ENCODE results near the gene CCDC92.

Gene CCDC92

GRCh38 chr12:123889848-123890535, 82.6 kb downstream of the CCDC92 start:
- no peak overlapping the region for H3K9ac ChIP-seq (ENCODE audit: low read length)
- no peaks in the 10 kb centered on the region for H3K27me3 ChIP-seq (ENCODE audit: low read length)
- H3K79me2 ChIP-seq (ENCODE audit: insufficient read depth, low read length) = no peaks in the 10 kb centered on the region
- H3K27ac ChIP-seq (ENCODE audit: low read depth, low read length) = no peak overlapping the region
- no peak overlapping the region for H2AFZ ChIP-seq (ENCODE audit: low read depth, low read length, severe bottlenecking)
- no peaks in the 10 kb centered on the region for H3F3A ChIP-seq (ENCODE audit: insufficient read depth)
- no peaks in the 10 kb centered on the region for H3K36me3 ChIP-seq (ENCODE audit: low read length)
- no peaks in the 10 kb centered on the region for H3K9me3 ChIP-seq (ENCODE audit: insufficient read depth, low read length)
- TF ChIP-seq, protein P1, sequence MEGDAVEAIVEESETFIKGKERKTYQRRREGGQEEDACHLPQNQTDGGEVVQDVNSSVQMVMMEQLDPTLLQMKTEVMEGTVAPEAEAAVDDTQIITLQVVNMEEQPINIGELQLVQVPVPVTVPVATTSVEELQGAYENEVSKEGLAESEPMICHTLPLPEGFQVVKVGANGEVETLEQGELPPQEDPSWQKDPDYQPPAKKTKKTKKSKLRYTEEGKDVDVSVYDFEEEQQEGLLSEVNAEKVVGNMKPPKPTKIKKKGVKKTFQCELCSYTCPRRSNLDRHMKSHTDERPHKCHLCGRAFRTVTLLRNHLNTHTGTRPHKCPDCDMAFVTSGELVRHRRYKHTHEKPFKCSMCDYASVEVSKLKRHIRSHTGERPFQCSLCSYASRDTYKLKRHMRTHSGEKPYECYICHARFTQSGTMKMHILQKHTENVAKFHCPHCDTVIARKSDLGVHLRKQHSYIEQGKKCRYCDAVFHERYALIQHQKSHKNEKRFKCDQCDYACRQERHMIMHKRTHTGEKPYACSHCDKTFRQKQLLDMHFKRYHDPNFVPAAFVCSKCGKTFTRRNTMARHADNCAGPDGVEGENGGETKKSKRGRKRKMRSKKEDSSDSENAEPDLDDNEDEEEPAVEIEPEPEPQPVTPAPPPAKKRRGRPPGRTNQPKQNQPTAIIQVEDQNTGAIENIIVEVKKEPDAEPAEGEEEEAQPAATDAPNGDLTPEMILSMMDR (IDR thresholded peaks at IDR 0.05; ENCODE audit: insufficient read depth, low read length, poor library complexity, severe bottlenecking) = no peak
- TF ChIP-seq EZH2phosphoT487 (conservative IDR thresholded peaks at IDR 0.05; ENCODE audit: low read length) = no peak
- H4K20me1 ChIP-seq (ENCODE audit: low read depth, low read length) = no peaks in the 10 kb centered on the region
- H3K4me3 ChIP-seq (ENCODE audit: insufficient read depth, low read length, poor library complexity, severe bottlenecking) = no peak overlapping the region
- H3K4me2 ChIP-seq (ENCODE audit: low read depth, low read length, poor library complexity, severe bottlenecking) = no peak overlapping the region
- H3K9me2 ChIP-seq (replicated peaks; ENCODE audit: insufficient read depth, low read length) = no peaks in the 10 kb centered on the region

GRCh38 chr12:123888989-123889388, 83.6 kb downstream of the CCDC92 start:
- Histone ChIP-seq H3K36me3 (ENCODE audit: low read length) (no peaks in the 10 kb centered on the region), H3K27me3 (ENCODE audit: low read length) (no peaks in the 10 kb centered on the region), H3K4me2 (ENCODE audit: low read depth, low read length, poor library complexity, severe bottlenecking) (no peak overlapping the region), H3K9me2 (replicated peaks; ENCODE audit: insufficient read depth, low read length) (no peaks in the 10 kb centered on the region), H4K20me1 (ENCODE audit: low read depth, low read length) (no peaks in the 10 kb centered on the region), H3K9ac (ENCODE audit: low read length) (no peak overlapping the region), H2AFZ (ENCODE audit: low read depth, low read length, severe bottlenecking) (no peak overlapping the region), H3K9me3 (ENCODE audit: insufficient read depth, low read length) (no peaks in the 10 kb centered on the region), H3K27ac (ENCODE audit: low read depth, low read length) (no peak overlapping the region), H3K4me3 (ENCODE audit: insufficient read depth, low read length, poor library complexity, severe bottlenecking) (no peak overlapping the region), H3K79me2 (ENCODE audit: insufficient read depth, low read length) (no peaks in the 10 kb centered on the region), H3F3A (ENCODE audit: insufficient read depth) (no peaks in the 10 kb centered on the region)
- TF ChIP-seq, protein P1 (IDR thresholded peaks at IDR 0.05; ENCODE audit: insufficient read depth, low read length, poor library complexity, severe bottlenecking) = no peak

DNA sequence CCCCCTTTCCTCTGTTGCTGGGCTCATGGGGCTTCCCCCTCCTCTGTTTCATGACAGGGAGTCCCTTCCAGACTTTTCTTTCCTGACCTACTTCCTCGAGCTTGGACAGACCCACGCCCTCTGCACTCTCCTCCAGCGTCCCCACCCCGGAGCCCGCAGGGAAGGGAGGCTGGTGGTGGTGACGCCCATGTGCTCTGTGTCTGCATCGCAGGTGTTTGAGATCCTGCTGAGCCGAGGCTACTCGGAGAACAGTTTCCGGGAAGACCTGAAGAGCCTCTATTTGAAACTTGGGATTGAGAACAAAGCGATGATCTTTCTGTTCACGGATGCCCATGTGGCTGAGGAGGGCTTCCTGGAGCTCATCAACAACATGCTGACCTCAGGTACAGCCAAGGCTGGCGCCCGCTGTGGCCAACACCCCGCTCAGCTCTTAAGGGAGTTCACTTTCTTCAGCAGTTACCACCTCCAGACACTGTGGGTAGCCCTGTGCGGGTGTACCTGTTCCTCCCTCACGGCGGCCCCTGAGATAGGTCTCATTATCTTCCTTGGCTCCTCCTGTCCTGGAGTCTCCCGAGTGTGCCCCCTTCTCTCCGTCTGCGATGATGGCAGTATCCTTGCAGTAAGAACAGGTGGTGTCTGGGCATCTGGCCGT, 85.6 kb downstream of the CCDC92 start:
- Histone ChIP-seq H3K9ac (ENCODE audit: low read length) (no peak overlapping the region), H3K4me2 (ENCODE audit: low read depth, low read length, poor library complexity, severe bottlenecking) (no peak overlapping the region), H3K27me3 (ENCODE audit: low read length) (no peaks in the 10 kb centered on the region)

More for the DNA sequence above, 85.6 kb downstream of the CCDC92 start:
- Histone ChIP-seq H3K9me2 (replicated peaks; ENCODE audit: insufficient read depth, low read length) (no peaks in the 10 kb centered on the region), H3K9me3 (ENCODE audit: insufficient read depth, low read length) (no peaks in the 10 kb centered on the region), H3F3A (ENCODE audit: insufficient read depth) (no peaks in the 10 kb centered on the region), H3K4me3 (ENCODE audit: insufficient read depth, low read length, poor library complexity, severe bottlenecking) (no peak overlapping the region), H4K20me1 (ENCODE audit: low read depth, low read length) (no peaks in the 10 kb centered on the region), H2AFZ (ENCODE audit: low read depth, low read length, severe bottlenecking) (no peak overlapping the region), H3K27ac (ENCODE audit: low read depth, low read length) (no peak overlapping the region), H3K36me3 (ENCODE audit: low read length) (no peaks in the 10 kb centered on the region), H3K79me2 (ENCODE audit: insufficient read depth, low read length) (no peaks in the 10 kb centered on the region)
- no peak for TF ChIP-seq EZH2phosphoT487 (conservative IDR thresholded peaks at IDR 0.05; ENCODE audit: low read length)
- TF ChIP-seq, protein P1 (IDR thresholded peaks at IDR 0.05; ENCODE audit: insufficient read depth, low read length, poor library complexity, severe bottlenecking) = no peak
